Activated CD8-positive, alpha-beta memory T cell treated with anti-CD3 and anti-CD28 coated beads, Interleukin-2, amount 50 U/mL, for 1 hour (primary cell): ENCODE results near the gene PCCB.
"Not testable (repeated sequence)": the region's sequence is repeated elsewhere in the genome, so short reads cannot be mapped to it uniquely, and the experiment has no call there.

ENCODE experiments used
- DNase-seq: peaks from one replicate; pipeline ENCODE4 v3.0.0-alpha.2; 2020; ENCODE audit errors: extremely low read depth

The PCCB gene

GRCh38 chr3:136250059-136250902 lies at the start of gene PCCB:
TSS of gene PCCB (plus strand) at chr3:136250340. CDS start at chr3:136250376, 36 bp downstream.
- peak; percentile 82 for DNase-seq

- DNase-seq, result no peak
These were observed 42.5 kb upstream of the PCCB start for GRCh38 chr3:136207489-136208115.

DNA sequence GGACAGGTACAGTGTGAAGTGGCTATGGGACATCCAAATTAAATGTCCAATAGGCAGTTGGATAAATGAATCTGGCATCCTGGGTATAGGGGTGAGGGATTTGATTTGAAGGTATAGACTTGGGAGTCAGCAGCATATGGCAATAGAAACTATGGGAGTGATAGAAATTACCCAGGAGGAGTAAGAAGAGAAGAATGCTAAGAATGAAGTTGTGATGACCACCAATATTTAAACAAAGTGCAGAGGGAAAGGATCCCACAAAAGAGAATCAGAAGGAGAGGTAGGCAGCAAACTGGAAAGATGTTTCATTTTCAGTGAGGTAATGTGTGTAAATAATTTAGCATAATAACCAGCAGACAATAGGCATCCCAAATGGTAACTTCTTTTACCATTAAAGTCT lies 40.2 kb upstream of the PCCB start:
- DNase-seq, result no peak

DNA sequence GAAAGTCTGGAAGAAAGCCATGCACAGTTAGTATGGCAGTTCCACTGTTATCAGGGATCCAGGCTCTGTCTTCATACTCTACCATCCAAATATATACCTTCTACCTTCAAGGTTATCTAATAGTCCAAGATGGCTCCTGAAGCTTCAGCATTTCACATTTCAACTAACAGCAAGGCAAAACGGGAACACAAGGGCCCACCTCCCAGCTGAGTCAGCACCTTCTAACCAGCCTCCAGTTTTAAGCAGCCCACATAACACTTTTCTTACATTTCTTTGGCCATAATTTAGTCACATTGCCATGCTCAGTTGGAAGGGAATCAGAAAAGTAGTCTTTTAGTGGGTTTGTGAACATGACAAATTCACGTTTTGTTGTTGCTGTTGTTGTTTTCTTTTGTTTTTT lies 38.6 kb upstream of the PCCB start:
- no peak for DNase-seq

GRCh38 chr3:136222746-136223145 lies 27.4 kb upstream of the PCCB start:
- DNase-seq, result not testable (repeated sequence)

- DNase-seq, result no peak
These were observed 17.7 kb upstream of the PCCB start for GRCh38 chr3:136232413-136232812.

DNA sequence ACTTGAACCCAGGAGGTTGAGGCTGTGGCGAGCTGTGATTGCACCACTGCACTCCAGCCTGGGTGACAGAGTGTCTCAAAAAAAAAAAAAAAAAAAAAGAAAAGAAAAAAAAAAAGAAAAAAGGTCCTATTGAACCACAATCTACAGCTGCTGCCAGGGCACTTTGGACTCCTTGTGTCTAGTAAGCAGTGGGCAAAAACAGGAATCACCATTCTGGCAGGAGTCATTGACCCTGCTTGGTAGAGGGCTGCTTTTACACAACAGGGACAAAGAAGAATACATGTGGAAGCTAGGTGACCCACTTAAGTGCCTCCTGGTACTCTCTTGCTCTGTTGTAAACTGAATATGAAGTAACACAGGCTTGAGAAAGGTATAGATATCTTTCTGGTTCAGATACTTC lies 14.6 kb upstream of the PCCB start:
- DNase-seq, result no peak

GRCh38 chr3:136236109-136236508 lies 14.0 kb upstream of the PCCB start:
- DNase-seq, result no peak

DNA sequence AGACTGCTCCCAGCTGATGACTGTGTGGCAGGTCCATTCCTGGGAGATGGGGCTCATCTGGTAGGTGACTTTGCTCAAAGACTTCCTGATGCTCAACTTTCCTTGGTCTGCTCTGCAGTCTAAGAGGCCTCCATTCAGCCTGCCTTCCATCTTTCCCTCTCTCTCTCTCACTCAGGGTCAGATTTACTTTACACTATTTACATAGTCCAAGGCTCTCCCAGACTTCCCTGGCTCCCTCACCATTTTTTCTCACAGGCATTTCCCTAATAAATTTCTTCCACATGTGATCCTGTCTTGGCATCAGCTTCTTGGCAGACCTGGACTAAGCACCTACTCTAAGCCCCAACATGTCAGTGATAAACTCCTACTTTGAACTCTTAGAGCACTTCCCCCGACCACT lies 13.0 kb upstream of the PCCB start:
- no peak for DNase-seq

GRCh38 chr3:136237961-136238649 lies 12.0 kb upstream of the PCCB start:
- DNase-seq, result no peak

GRCh38 chr3:136239094-136239493 lies 11.0 kb upstream of the PCCB start:
- DNase-seq, result no peak

- no peak for DNase-seq
These were observed 4.4 kb upstream of the PCCB start for GRCh38 chr3:136245691-136246090.

DNA sequence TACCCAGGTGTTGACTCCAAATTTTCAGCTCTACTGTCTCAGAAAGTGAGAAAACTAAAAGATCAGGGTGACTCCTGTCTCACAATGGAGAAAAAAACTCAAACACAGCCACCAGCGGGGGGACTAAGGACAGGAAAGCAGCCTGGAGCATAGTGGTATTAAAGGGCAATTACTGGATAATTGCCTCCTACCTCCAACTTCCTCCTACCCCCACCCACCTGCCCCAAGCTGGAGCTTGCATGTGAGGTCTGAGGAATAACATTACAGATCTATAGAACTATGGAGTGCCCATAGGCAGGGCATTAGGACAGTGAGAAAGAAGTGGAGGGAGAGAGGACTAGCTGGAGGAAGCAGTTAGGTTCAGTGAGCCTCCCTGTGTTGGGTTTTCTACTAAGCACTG lies 2.7 kb upstream of the PCCB start:
- DNase-seq, result no peak

- DNase-seq, result no peak
These were observed 2.1 kb upstream of the PCCB start for GRCh38 chr3:136247855-136248590.

GRCh38 chr3:136249091-136249490 lies 1.0 kb upstream of the PCCB start:
- no peak for DNase-seq

- DNase-seq, result no peak
These were observed 547 bp upstream of the PCCB start for GRCh38 chr3:136249593-136249992.

DNA sequence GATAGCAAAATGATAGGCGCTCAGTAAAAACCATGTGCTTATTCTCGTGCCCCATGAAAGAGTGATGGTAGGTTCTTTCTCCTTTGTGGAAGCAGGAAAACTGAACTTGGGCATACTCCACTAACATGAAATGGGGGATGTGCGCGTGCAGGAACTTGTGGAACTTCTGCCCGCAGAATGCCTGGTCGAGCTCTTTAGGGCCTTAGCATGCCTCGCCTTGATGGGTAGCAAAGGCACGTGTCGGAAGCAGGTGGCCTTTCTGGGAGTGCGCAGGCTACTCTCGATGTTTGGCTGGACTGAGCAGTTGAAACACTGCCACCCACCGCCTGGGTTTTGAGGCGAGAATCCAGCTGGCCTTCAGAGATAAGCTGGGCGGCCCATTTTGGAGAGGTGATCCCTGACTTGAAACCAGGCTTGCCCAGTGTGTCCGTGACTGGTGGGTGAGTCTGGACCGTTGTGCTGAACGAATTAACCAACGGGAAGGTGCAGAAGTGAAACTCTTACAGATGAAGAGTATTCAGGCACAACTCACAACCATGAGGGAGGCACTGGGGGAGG lies 842 bp downstream of the PCCB start:
- DNase-seq, result no peak

- DNase-seq, result no peak
These were observed 1.4 kb downstream of the PCCB start for GRCh38 chr3:136251511-136251910.

GRCh38 chr3:136255672-136256406 lies 5.7 kb downstream of the PCCB start:
- DNase-seq, result no peak

DNA sequence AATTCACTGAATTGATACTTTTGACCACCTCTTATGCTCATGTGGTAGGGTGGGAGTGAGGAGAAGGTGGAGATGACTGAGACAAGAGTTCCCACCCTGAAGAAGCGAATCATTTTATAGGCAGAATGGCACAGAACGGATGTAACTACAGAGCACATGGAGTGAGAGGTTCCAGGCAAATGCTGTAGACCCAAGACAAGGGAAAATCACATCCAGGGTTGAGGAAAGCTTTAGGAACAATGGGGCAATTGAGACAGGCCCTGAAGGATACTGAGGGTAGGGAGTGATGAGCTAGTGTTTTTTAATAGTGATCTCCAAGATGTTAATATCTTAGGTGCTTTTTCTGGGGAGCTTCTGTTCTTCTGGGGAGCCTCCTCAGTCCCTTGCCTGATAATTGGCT lies 8.1 kb downstream of the PCCB start:
- no peak for DNase-seq

DNA sequence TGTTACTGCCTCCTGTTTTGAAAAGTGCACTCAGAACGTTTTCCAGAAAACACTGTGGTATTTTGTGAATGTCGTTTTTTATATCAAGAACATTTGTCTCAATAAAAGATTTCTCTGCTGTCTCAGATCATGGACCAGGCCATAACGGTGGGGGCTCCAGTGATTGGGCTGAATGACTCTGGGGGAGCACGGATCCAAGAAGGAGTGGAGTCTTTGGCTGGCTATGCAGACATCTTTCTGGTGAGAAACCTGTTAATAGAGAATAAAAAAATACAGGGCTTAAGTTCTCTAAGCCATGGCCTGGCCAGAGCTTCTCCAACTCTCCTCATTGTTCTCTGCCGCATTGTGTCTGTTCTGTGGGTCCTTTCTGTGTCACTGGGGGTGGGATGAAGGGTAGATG lies 11.7 kb downstream of the PCCB start:
- no peak for DNase-seq
